Activated CD8-positive, alpha-beta memory T cell treated with anti-CD3 and anti-CD28 coated beads for 36 hours (primary cell): Measurements from ENCODE around the gene CBX8. TPM values are rescaled to one million over a fixed set of nuclear protein-coding genes. Genes with fewer than 3 reads are reported as not detected.

Experiments
- CTCF ChIA-PET: fragments of 350-600 bp; sonication (Branson Sonifier 250); formaldehyde crosslinking; loops from one replicate; lab custom pipeline; 2021; ENCODE audit warnings: antibody characterized with exemption; lab: Charles Lee
- POLR2A ChIA-PET: fragments of 350-600 bp; sonication (Branson Sonifier 250); formaldehyde crosslinking; loops from one replicate; lab custom pipeline; 2021; ENCODE audit warnings: antibody characterized with exemption; lab: Charles Lee
- total RNA-seq, 2 experiments: library from RNA; stranded (reverse); gene quantifications; one replicate each; pipeline ENCODE4 v1.2.3, GENCODE V29; 2021

The CBX8 gene
- total RNA-seq, 2 experiments from 2014 or later, result 3.2 to 3.5 TPM

DNA sequence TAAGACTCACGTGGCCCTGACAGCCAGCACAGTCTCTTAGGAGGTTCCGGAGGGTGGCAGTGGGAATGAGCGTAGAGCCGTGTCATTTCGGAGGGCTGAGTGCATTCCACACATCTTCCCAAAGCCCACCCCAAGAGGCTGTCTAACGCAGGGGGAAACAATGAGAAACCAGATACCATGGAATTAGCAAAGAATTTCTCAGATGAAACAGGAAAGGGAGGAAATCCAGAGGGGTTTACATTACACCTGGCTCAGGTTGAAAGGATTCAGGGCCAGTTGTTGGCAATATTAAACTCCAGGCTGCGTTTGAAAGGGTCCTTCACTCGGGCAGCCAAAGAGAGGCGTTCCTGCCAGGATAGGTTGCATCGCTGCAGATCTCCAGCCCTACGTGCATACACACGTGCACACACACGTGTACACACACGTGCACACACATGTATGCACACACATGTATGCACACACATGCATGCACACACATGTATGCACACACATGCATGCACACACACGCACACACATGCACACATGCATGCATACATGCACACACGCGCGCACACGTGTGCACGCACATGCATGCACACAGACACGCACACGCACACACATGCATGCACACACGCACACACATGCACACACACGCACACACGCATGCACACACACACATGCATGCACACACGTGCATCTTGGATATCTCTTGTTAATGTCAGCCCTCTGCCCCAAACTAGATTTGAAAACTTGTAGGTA, 30.1 kb upstream of the CBX8 start:
- ChIA-PET POLR2A (no interaction called here), CTCF (interaction anchor here (1.0 to 1.1 kb wide), 2 partner anchors 9 to 17 kb away, joined by 3 read pairs; no protein-coding TSS in a partner anchor)

DNA sequence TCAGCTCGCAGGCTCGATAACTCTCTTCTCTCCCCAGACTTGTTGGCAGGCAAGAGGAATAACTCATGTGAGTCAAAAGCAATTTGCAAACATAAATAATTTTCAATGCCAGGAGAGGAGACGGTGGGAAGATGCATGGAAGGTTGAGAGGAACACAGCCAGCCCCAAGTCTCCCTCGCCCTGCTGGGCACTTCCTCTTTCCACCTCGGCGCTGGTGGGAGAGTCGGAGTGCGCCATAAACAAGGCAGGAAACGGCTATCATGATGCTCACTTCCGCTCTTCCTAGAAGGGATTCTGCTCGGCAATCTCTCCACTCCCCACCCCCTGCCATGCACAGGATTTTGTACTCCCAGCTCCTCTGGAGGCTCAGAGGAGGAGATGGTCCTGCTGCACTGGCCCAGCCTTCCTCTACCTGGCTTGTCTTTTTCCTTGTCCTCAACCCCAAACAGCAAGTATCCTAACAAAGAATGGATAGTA, 29.4 kb upstream of the CBX8 start:
- CTCF ChIA-PET, result interaction anchor here (1.0 to 1.1 kb wide), 2 partner anchors 8 to 18 kb away, joined by 3 read pairs; no protein-coding TSS in a partner anchor
- POLR2A ChIA-PET, result no interaction called here

DNA sequence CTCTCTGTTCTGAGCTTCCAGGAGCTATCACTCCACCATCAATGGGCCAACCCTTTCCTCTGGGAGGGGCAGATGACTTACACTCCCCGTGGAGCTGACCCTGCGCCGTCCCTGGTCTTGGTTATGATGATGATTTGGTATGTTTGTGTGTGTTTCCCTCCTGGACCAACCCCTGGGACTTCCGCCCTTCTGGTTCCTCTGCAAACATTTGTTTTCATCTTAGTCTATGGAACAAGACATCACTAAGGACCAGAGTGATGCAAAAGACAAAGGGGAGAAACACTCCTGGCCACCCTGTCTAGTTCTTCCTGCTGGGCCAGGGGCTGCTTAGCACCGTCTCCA, 28.7 kb upstream of the CBX8 start:
- POLR2A ChIA-PET, result no interaction called here

DNA sequence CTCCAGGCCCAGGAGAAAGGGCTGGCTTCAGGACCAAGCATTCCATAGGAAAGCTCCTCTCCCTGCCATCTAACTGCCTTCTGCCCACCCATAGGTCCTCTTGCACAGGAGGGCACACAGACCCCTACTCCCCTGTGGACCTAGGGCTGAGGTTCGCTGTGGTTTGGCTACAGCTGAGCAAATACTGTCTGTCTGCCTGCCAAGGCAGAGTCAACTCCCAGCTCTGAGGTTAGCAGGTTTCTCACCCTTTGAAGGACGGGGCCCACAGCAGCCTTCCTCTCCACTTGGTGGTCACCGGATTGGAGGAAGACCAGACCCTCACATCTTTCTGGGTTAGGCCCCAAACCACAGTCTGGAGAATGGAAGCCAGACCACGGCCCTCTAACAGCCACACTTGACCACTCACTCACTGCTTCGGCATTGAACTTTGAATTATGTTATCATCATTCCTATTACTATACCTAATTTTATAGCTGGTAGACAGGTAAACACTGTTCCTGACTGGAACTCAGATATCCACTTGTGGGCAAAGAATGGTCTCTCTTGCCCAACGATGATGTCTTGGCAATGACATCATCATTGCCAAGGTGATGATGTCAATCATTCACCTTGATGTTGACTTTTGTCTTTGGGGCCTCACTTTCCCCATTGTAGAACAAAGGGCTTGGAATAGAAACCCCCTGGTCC, 28.2 kb upstream of the CBX8 start:
- ChIA-PET POLR2A (no interaction called here), CTCF (no interaction called here)

More for the DNA sequence above, 28.7 kb upstream of the CBX8 start:
- CTCF ChIA-PET, result interaction anchor here (1.0 kb wide), 1 partner anchor 8 kb away, joined by 3 read pairs; no protein-coding TSS in a partner anchor

DNA sequence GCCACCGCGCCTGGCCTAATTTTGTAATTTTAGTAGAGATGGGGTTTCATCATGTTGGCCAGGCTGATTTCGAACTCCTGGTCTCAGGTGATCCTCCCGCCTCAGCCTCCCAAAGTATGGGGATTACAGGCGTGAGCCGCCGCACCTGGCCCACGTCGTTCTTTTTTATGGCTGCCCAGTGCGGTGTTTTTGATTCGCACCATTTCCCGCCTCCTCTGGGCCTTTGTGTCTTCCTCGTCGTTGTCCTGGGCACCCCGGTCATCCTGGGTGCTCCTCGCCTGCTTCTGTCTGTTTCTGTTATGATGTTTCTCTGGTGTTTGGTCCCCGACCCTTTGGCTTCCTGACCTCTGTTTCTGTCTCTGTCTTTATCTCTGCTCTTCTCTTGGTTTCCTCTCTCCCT, 27.4 kb upstream of the CBX8 start:
- CTCF ChIA-PET, result no interaction called here
- POLR2A ChIA-PET, result no interaction called here

DNA sequence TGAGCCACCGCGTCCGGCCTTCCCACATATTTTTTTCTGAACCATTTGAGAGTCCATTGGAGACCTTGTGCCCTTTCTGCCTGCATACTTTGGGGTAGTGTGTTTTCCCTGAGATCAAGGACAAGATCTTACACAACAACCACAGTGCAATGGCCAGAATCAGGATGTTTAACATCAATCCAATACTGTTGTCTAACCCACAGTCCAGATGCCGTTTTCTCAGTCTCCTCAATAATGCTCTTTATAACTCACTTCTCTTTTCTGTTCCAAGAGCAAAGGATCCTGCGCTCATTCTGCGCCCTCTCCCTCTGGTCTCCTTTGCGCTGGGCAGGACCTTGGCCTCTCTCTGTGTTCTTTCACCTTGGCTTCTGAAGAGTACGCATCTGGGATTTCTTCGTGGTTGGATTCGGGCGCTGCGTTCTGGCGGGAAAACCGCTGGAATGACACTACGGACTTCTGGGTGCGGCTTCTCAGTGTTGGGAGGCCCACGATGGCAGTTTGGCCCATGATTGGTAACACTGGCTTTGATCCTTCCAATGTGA, 25.8 kb upstream of the CBX8 start:
- ChIA-PET POLR2A (no interaction called here), CTCF (no interaction called here)

DNA sequence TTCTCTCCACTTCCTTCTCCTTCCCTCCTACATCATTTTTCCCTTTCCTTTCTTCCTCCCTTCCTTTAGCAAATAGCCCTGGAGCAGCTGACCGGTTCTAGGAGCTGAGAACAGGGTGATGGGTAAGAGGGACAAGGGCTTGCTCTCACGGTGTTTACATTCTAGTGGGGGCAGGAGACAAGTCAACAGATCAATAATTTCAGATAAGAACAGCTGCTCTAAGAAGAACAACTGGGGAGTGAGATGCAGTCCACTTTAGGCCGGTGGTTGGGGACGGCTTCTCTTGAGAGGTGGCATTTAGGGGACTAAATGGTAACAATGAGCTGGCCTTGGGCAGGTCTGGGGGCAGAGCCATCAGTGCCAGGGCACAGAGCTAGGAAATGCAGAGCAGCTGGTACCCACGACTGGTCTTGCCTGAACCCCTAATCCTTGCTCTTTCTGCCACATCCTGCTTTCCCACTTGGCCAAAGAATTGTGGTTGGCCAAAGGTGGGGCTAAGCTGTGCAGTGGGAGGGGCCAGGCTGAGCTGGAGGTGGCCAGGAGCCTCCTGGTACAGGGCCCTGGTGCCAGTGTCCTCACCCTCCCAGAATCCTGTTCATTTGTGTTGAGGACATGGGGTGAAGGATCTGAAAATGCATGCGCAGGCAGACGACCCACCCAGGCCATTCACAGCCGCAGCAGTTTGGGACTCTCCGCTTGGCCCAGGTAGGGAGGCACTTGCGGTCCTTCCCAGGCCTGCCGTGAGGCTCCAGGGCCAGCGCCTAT, 24.6 kb upstream of the CBX8 start:
- POLR2A ChIA-PET, result no interaction called here
- CTCF ChIA-PET, result interaction anchor here (0.6 to 3.0 kb wide), 3 partner anchors 12 to 18 kb away, joined by 3 to 10 read pairs (median 3); partner anchors contain the start of gene CBX4

DNA sequence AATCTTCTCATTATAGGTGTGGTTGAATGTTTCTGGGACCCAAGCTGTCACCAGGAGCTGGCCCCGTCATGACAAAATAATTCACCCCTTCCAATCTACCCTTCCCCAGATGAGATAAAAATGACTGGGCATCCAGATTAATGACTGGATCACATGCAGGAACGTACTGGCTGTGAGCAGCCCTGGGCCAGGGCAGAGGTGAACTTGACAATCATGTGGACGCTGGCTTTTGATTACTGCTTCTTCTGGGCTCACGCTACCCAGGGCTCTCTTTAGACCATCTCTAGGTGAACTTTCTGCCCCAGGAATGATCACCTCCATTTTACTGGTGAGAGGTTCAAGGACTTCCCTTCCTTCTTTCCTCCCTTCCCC, 24.1 kb upstream of the CBX8 start:
- CTCF ChIA-PET, result interaction anchor here (0.6 to 3.0 kb wide), 2 partner anchors 16 to 19 kb away, joined by 3 to 10 read pairs; partner anchors contain the start of gene CBX4
- POLR2A ChIA-PET, result no interaction called here

DNA sequence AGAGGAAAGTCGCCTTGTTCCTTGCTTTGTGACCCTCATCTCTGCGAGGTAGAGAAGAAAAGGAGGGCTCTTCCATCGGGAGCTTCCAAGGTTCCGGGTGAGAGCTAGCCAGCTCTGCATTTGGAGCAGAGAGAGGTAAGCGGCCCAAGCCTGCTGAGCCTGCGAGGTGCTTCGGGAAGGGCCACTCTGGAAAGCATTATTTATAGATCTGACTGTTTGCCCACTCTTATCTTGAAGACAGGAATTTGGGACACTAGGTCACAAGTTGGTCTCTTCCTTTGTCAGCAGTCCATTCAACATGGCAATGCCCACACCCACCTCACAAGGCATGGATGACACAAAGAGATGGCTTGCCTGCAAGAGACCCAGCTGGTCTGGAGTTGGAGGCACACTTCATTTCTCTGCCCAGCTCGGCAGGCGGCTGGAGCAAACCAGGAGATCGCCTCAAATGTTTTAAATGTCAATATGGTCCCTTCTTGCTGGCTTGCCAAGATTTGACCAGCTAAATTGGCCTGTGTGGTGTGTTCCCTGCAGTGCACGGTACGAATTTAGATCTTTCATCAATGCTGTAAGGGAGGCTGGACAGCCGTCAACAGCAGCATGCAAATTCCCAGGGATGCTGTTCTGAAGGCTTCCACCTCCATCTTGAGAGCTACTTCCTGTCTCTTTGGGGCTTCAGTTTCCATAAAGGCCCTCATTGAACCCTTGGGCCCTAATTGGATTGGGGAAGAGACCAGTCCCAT, 22.8 kb upstream of the CBX8 start:
- ChIA-PET POLR2A (no interaction called here), CTCF (interaction anchor here (0.6 to 3.0 kb wide), 2 partner anchors 20 to 66 kb away, joined by 3 to 10 read pairs; partner anchors contain the start of gene CBX4)

DNA sequence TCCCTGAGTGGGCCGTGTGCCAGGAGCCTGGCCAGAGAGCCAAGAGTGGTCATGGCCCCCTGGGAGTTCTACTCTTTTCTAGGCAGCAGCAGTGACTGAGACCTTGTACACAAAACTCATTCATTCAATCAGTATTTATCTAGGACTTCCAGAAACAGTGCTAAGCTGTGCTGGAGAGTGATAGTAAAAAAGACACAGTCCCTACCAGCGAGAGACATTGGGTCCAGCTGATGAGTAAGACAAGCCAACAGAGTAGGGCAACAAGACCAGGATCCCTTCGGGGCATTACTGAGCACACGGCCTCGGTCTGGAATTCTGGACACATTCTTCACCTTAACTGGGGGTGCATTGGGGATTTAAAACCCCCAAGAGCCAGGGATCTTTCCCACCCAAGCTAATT, 22.2 kb upstream of the CBX8 start:
- POLR2A ChIA-PET, result no interaction called here
- CTCF ChIA-PET, result interaction anchor here (0.6 to 3.0 kb wide), 2 partner anchors 21 to 66 kb away, joined by 3 to 10 read pairs; partner anchors contain the start of gene CBX4

DNA sequence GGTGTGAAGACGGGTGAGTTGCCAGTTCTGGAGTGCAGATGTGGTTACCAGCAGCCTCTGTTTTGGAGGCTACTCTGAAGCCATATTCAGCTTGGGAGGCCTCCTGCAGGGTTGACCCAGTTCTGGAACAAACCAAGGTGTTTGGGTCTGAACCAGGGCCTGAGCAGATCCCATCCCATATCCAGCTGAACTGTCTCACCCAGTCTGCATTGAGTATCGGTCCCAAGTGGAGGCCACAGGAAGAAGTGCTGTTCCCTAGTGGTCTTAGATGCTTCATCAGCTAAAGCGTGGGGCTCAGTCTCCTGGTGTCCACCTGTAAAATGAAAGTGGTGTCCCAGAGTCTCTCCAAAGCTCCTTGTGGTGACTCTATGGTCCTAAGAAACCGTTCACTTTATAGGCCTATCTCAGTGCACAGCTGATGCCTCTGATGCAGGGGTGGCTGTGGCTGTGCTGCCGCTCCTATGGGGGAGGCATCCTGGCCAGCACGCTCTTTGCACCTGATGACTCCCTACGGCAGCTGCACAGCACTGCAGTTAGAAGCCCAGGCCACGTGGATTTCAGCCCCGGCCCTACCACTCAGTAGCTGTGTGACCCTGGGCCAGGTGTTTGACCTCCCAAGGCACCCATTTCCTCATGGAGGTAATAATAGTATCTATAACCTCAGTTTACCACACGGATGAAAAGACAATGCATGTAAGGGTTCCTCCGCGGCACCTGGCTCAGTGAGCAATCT, 21.3 kb upstream of the CBX8 start:
- POLR2A ChIA-PET, result no interaction called here
- CTCF ChIA-PET, result interaction anchor here (0.6 to 3.0 kb wide), 4 partner anchors 8 to 58 kb away, joined by 3 to 10 read pairs (median 4); partner anchors contain the start of gene CBX4

DNA sequence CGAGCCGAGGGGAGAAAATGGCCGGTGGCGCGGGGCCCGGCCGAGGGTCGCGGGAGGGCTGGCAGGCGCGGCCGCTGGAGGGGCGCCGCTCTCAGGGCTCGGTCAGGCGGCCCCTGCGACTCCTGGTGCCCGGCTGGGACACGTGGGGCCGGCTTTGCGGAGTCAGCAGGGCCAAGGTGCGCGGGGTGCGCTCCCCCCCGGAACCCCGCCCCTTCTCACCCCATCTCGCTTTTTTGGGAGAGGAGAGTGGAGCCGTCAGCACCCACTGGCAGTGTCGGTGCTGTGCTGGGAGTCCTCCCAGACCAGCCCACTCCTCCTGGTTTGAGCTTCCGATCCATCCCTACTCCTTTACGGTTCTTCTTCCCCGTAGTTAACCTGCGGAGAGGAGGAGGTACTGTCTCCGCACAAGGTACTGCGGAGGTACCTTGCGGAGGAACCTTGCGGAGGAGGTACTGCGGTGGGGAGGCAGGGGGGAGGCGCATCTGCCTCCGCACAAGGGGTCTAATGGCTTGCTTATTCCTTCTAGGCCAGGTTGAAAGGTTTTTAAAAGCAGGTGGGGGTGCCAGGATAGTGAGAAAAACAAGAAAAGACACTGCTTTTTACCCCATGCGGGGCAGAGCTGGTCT, 19.1 kb upstream of the CBX8 start:
- POLR2A ChIA-PET, result no interaction called here
- CTCF ChIA-PET, result interaction anchor here (1.4 kb wide), 1 partner anchor 19 kb away, joined by 5 read pairs; no protein-coding TSS in a partner anchor

DNA sequence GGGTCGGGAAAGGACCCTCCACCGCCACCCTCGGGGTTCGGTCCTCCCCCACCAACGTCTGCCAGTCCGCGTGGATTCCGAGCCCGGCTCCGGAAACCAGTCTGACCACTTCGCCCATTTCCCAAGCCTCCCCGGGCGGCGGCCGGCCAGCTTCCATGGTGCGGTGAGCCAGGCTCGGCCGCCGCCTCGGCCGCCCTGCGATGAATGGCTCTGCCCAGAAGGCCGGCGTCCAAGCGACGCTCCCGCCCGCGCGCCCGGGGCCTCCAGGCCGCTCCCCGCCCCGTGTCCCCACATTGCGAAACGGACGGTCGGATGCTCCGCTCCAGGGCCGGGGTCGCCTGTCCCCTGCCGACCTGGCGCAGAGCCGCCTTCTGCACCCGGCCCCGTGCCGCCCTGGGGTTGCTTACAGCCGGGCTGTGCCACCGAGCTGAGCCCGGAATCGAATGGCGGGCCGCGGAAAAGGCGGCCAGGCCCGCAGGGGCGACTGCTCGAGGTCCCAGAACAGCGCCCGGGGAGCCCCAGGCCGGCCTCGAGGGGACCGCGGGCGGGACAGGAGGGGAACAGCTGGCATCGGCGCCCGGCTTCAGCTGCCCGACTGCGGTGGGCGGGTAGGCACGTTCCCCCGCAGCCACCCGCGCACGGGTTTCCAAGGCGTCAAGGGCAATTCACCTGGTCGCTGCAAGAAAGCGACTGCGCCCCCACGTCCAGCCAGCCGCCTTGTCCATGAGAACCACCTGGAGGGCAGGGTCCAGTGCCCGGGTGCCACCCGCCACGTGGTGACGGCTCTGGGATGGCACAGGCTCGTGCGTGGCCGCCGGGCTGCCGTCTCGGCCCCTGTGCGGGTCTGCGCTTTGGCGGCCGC, 18.3 kb upstream of the CBX8 start:
- POLR2A ChIA-PET, result interaction anchor here (1.0 kb wide), 1 partner anchor 24 kb away, joined by 3 read pairs; the partner anchor contains the start of gene CBX4
- CTCF ChIA-PET, result interaction anchor here (1.2 to 1.4 kb wide), 2 partner anchors 11 to 20 kb away, joined by 4 to 5 read pairs; no protein-coding TSS in a partner anchor

DNA sequence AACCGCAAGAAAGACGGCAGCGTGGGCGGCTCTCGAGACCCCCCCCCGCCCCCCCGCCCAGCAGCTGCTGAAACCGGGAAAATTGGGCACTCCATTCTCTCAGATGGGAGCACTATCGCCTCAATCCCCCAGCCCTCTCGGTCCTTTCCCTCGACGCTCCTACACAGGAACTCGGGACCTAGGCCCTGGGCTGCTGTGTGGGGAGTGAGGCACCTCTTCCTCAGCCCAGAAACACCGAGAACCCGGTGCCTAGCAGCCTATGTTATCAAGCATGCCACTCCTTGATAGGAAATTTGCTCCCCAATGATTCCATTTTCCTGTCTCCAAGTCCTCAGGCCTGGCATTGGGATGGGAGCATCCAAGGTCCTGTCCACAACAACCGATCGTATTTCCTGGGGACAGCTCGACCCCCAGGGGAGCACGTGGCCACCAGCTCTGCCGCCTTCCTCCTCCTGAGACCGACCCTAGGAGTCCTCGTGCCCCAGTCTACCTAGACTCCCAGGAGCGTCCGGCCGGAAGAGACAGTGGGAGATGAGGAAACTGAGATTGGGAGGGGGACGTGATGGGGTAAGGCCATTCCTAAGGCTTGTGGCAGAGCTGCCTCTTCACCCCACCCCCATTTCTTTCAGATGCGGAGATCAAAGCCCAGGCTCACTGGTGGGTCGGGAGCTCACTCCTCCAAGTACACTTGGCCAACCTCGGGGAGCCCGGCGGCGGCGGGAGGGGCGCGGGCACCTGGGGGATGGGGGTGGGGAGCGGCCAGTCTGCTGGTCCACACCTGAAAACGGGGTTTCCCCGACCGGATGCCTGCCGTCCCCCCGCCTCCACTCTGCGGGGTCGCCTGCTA, 17.5 kb upstream of the CBX8 start:
- POLR2A ChIA-PET, result interaction anchor here (1.0 kb wide), 1 partner anchor 25 kb away, joined by 3 read pairs; the partner anchor contains the start of gene CBX4
- CTCF ChIA-PET, result interaction anchor here (1.1 to 1.4 kb wide), 4 partner anchors 10 to 30 kb away, joined by 3 to 5 read pairs (median 4); no protein-coding TSS in a partner anchor
